ENCODE results near the gene RUNX2. TPM values are rescaled to one million over a fixed set of nuclear protein-coding genes. Genes with fewer than 3 reads are reported as not detected.

Gene RUNX2
- total and polyA plus RNA-seq, 9 of the 15 experiments (the other 6 are each of a cell fraction or from before 2014, with no cell fraction given): 0.29 to 1.00 (median 0.43) TPM

- CTCF ChIA-PET (ENCODE audit: low intra/inter-chr PET ratio): no interaction called here
- H3K27me3 ChIP-seq (ENCODE audit: control insufficient read depth in 2 of 2, insufficient read depth in 2 of 2, low read length in 2 of 2): no peaks in the 10 kb centered on the region
- TF ChIP-seq ZNF79 (CRISPR knock-in tag; IDR thresholded peaks at IDR 0.05; ENCODE audit: low read depth): no peak
- TF ChIP-seq ZNF3 (CRISPR knock-in tag; IDR thresholded peaks at IDR 0.05): no peak
- TF ChIP-seq GATAD2A (IDR thresholded peaks at IDR 0.05): no peak
- no peak for TF ChIP-seq DDX20 (tag; IDR thresholded peaks at IDR 0.05; ENCODE audit: low read depth)
- TF ChIP-seq FOSL1 (tag; conservative IDR thresholded peaks at IDR 0.05): 0 out of 2 replicates have a peak, but pooled peaks have one; percentile 2
- TF ChIP-seq E2F3 (CRISPR knock-in tag; IDR thresholded peaks at IDR 0.05): no peak
- no peak for ATAC-seq
- H3K4me2 ChIP-seq (ENCODE audit: insufficient read depth, low read length): no peak overlapping the region
- no peak overlapping the region for H3K4me3 ChIP-seq
- no peak for FAIRE-seq
- H3K27ac ChIP-seq (ENCODE audit: extremely low read depth, low read depth, low read length): no peak overlapping the region
- H3K9ac ChIP-seq (ENCODE audit: insufficient read depth in 1 of 2, low read depth in 2 of 2, low read length in 2 of 2): no peak overlapping the region
- H3K9me1 ChIP-seq (ENCODE audit: control insufficient read depth, insufficient read depth, low read length): no peaks in the 10 kb centered on the region
- 28% methylated on average over 3 of the region's 3 CpGs for WGBS (ENCODE audit: insufficient coverage, low coverage, missing lambda C conversion rate)
- POLR2A ChIA-PET: interaction anchor here (1.8 kb wide), 1 partner anchor 14 kb away, joined by 5 read pairs; no protein-coding TSS in a partner anchor
- in situ Hi-C loops (cut with MboI): no loop called here
- no peaks in the 10 kb centered on the region for H4K20me1 ChIP-seq (replicated peaks; ENCODE audit: control insufficient read depth, insufficient read depth, low read length)
- BruUV-seq (replicated peaks): no TSS peak
- no peaks in the 10 kb centered on the region; a peak in 1 of 5 replicates for H3K4me1 ChIP-seq (replicated peaks in 1 of 2; ENCODE audit: control insufficient read depth in 2 of 2, insufficient read depth in 2 of 2, low read length in 2 of 2)
- no peaks in the 10 kb centered on the region for H3K9me3 ChIP-seq (replicated peaks; ENCODE audit: control insufficient read depth, insufficient read depth, low read depth, low read length)
- H3K36me3 ChIP-seq (ENCODE audit: control insufficient read depth, insufficient read depth, low read length): no peaks in the 10 kb centered on the region
- H2AFZ ChIP-seq (ENCODE audit: low read depth, low read length): no peak overlapping the region
- intact Hi-C loops (cut with micrococcal nuclease): no loop called here
- DNase-seq (ENCODE audit: extremely low read depth in 1 of 4, low spot score in 3 of 4): no peak
- no peaks in the 10 kb centered on the region for H3K79me2 ChIP-seq (ENCODE audit: control insufficient read depth, insufficient read depth, low read length)
These were observed 139.7 kb downstream of the RUNX2 start for GRCh38 chr6:45467853-45468252.

GRCh38 chr6:45469663-45470062 is 141.5 kb downstream of the RUNX2 start:
- in situ Hi-C loops (cut with MboI) (no loop called here), intact Hi-C loops (cut with micrococcal nuclease) (no loop called here)
- Histone ChIP-seq H3K27ac (ENCODE audit: extremely low read depth, low read depth, low read length) (no peak overlapping the region), H3K9me3 (replicated peaks; ENCODE audit: control insufficient read depth, insufficient read depth, low read depth, low read length) (no peaks in the 10 kb centered on the region), H3K36me3 (ENCODE audit: control insufficient read depth, insufficient read depth, low read length) (no peaks in the 10 kb centered on the region), H2AFZ (ENCODE audit: low read depth, low read length) (no peak overlapping the region), H3K4me3 (no peak overlapping the region), H3K4me2 (ENCODE audit: insufficient read depth, low read length) (no peak overlapping the region), H3K4me1 (replicated peaks in 1 of 2; ENCODE audit: control insufficient read depth in 2 of 2, insufficient read depth in 2 of 2, low read length in 2 of 2) (no peaks in the 10 kb centered on the region; a peak in 1 of 5 replicates), H3K27me3 (ENCODE audit: control insufficient read depth in 2 of 2, insufficient read depth in 2 of 2, low read length in 2 of 2) (no peaks in the 10 kb centered on the region), H3K9me1 (ENCODE audit: control insufficient read depth, insufficient read depth, low read length) (no peaks in the 10 kb centered on the region), H4K20me1 (replicated peaks; ENCODE audit: control insufficient read depth, insufficient read depth, low read length) (no peaks in the 10 kb centered on the region), H3K9ac (ENCODE audit: insufficient read depth in 1 of 2, low read depth in 2 of 2, low read length in 2 of 2) (no peak overlapping the region), H3K79me2 (ENCODE audit: control insufficient read depth, insufficient read depth, low read length) (no peaks in the 10 kb centered on the region)
- no peak for FAIRE-seq
- WGBS (ENCODE audit: insufficient coverage, low coverage, missing lambda C conversion rate): 66% methylated on average over 4 of the region's 4 CpGs
- DNase-seq (ENCODE audit: extremely low read depth in 1 of 4, low spot score in 3 of 4): no peak
- BruUV-seq (replicated peaks): no TSS peak
- POLR2A ChIA-PET: interaction anchor here (0.7 to 1.1 kb wide), 4 partner anchors 10 to 814 kb away, joined by 3 to 6 read pairs (median 3); no protein-coding TSS in a partner anchor
- no peak for ATAC-seq
- CTCF ChIA-PET (ENCODE audit: low intra/inter-chr PET ratio): interaction anchor here (0.5 kb wide), 1 partner anchor 462 kb away, joined by 3 read pairs; no protein-coding TSS in a partner anchor
- no peak for TF ChIP-seq PHF8 (IDR thresholded peaks at IDR 0.05; ENCODE audit: borderline replicate concordance, low read length)
- TF ChIP-seq ZNF134 (CRISPR knock-in tag; conservative IDR thresholded peaks at IDR 0.05): no peak
- TF ChIP-seq CC2D1A (IDR thresholded peaks at IDR 0.05): no peak
- no peak for TF ChIP-seq CTCF (IDR thresholded peaks at IDR 0.05 in 2 of 3, conservative IDR thresholded peaks at IDR 0.05 in 1 of 3; ENCODE audit: insufficient read depth in 2 of 3, low read depth in 1 of 3, low read length in 3 of 3)

All from K562 (cell line).